GM18508 (cell line): ENCODE data around the gene GMDS.

Source experiments
- ATAC-seq: cut with Tn5 transposase; IDR thresholded peaks from one replicate; pipeline ENCODE4 v1.9.1; 2021; ENCODE audit warnings: moderate number of reproducible peaks; ENCODE audit not compliant: insufficient read depth, unreplicated experiment

Gene GMDS

GRCh38 chr6:1576711-1577110 lies 668.7 kb downstream of the GMDS start:
- no peak for ATAC-seq

GRCh38 chr6:1576166-1576565 lies 669.2 kb downstream of the GMDS start:
- no peak for ATAC-seq

GRCh38 chr6:1575210-1576041 lies 670.0 kb downstream of the GMDS start:
- ATAC-seq = no peak

- ATAC-seq = no peak
Measured at GRCh38 chr6:1574890-1575209, 670.6 kb downstream of the GMDS start.

- ATAC-seq = no peak
Measured at GRCh38 chr6:1574083-1574761, 671.2 kb downstream of the GMDS start.
